ENCODE results near the gene ANG. TPM values are rescaled to one million over a fixed set of nuclear protein-coding genes. Genes with fewer than 3 reads are reported as not detected.

Gene ANG
- total and polyA plus RNA-seq, 10 of the 15 experiments (the other 5 are each of a cell fraction or from before 2014, with no cell fraction given), result 1.0 to 5.9 (median 2.2) TPM

- RAD21 ChIA-PET (ENCODE audit: unreplicated experiment), result interaction anchor here (0.7 to 2.9 kb wide), 26 partner anchors 9 to 363 kb away, joined by 3 to 43 read pairs (median 4); partner anchors contain the start of genes APEX1 and OSGEP
- 23% methylated on average over 9 of the region's 9 CpGs for WGBS (ENCODE audit: insufficient coverage, insufficient replicate concordance, low lambda C conversion rate, missing lambda C conversion rate)
- CTCF ChIA-PET, result interaction anchor here (0.6 to 10.2 kb wide), 40 partner anchors 9 to 364 kb away, joined by 3 to 163 read pairs (median 4); partner anchors contain the start of gene RNASE6
- no TSS peak for BruUV-seq (replicated peaks)
- FAIRE-seq, result peak; percentile 98
- intact Hi-C loops (cut with micrococcal nuclease; ENCODE audit: unreplicated experiment), result loop anchor here (1.0 kb wide), 3 partner anchors 28 to 160 kb away; no protein-coding TSS in a partner anchor
- H3K4me3 ChIP-seq, result no peak overlapping the region
- H3K27me3 ChIP-seq (replicated peaks in 1 of 2; ENCODE audit: control insufficient read depth in 2 of 2, insufficient read depth in 2 of 2, low read length in 1 of 2), result no peaks in the 10 kb centered on the region
- no peaks in the 10 kb centered on the region for H3K4me1 ChIP-seq (ENCODE audit: control insufficient read depth, insufficient read depth, low read length)
- no peak overlapping the region for H3K9ac ChIP-seq (ENCODE audit: control insufficient read depth, insufficient read depth, low read length)
- H3K79me2 ChIP-seq (ENCODE audit: control insufficient read depth, insufficient read depth, low read length), result no peaks in the 10 kb centered on the region
- no peaks in the 10 kb centered on the region for H4K20me1 ChIP-seq (ENCODE audit: control insufficient read depth, insufficient read depth)
- no peaks in the 10 kb centered on the region for H3K9me3 ChIP-seq (replicated peaks; ENCODE audit: control insufficient read depth, insufficient read depth, low read length)
- peak; percentile 95 for ATAC-seq
- DNase-seq (ENCODE audit: low read depth, low spot score), result peak; percentile 44
- no peak overlapping the region for H3K27ac ChIP-seq (ENCODE audit: control insufficient read depth, insufficient read depth)
- peak overlapping the region; percentile 10; the same call in 1 of the 2 replicates for H3K4me2 ChIP-seq (ENCODE audit: control insufficient read depth, insufficient read depth)
- H3K36me3 ChIP-seq (ENCODE audit: control insufficient read depth in 2 of 2, insufficient read depth in 2 of 2, low read length in 1 of 2), result no peaks in the 10 kb centered on the region
- H2AFZ ChIP-seq (ENCODE audit: control insufficient read depth, low read depth, low read length), result peak overlapping the region; percentile 50; the same call in 1 of the 2 replicates
- SMC1A ChIA-PET (ENCODE audit: uncharacterized antibody, unreplicated experiment), result interaction anchor here (0.7 to 4.9 kb wide), 25 partner anchors 8 to 364 kb away, joined by 3 to 55 read pairs (median 4); partner anchors contain the start of gene RNASE6
- POLR2A ChIA-PET, result interaction anchor here (0.6 to 1.7 kb wide), 2 partner anchors 81 to 349 kb away, joined by 3 to 4 read pairs; no protein-coding TSS in a partner anchor
- in situ Hi-C loops (cut with MboI), result loop anchor here (5.0 kb wide), 1 partner anchor 159 kb away; no protein-coding TSS in a partner anchor
- TF ChIP-seq SMC3 (IDR thresholded peaks at IDR 0.05; ENCODE audit: borderline replicate concordance, low read length) (peak; percentile 88), ATF7 (IDR thresholded peaks at IDR 0.05; ENCODE audit: low read depth) (peak; percentile 75), IKZF1 (conservative IDR thresholded peaks at IDR 0.05) (peak; percentile 54), RAD21 (IDR thresholded peaks at IDR 0.05; ENCODE audit: insufficient read depth, low read depth, low read length) (peak; percentile 94), PAX5 (IDR thresholded peaks at IDR 0.05; ENCODE audit: borderline replicate concordance, low read depth, low read length) (0 out of 2 replicates have a peak, but pooled peaks have one; percentile 45), KLF5 (IDR thresholded peaks at IDR 0.05; ENCODE audit: partially characterized antibody) (peak; percentile 39), EED (IDR thresholded peaks at IDR 0.05; ENCODE audit: low read depth) (0 out of 2 replicates have a peak, but pooled peaks have one; percentile 15), IRF4 (IDR thresholded peaks at IDR 0.05; ENCODE audit: low read depth, low read length) (peak; percentile 43; the same call in 1 of the 2 replicates), FOXK2 (IDR thresholded peaks at IDR 0.05) (peak; percentile 74), ZBTB40 (IDR thresholded peaks at IDR 0.05; ENCODE audit: borderline replicate concordance) (peak; percentile 57), RCOR1 (conservative IDR thresholded peaks at IDR 0.05; ENCODE audit: low read depth, low read length) (no peak), HCFC1 (IDR thresholded peaks at IDR 0.05; ENCODE audit: low read length) (peak; percentile 18; the same call in 1 of the 2 replicates), RAD51 (IDR thresholded peaks at IDR 0.05) (peak; percentile 58; the same call in 1 of the 2 replicates), ZNF207 (IDR thresholded peaks at IDR 0.05; ENCODE audit: borderline replicate concordance) (no peak), LARP7 (IDR thresholded peaks at IDR 0.05) (no peak), HDGF (IDR thresholded peaks at IDR 0.05) (no peak), IKZF2 (IDR thresholded peaks at IDR 0.05) (peak; percentile 54 to 64), NBN (IDR thresholded peaks at IDR 0.05) (no peak), CTCF (IDR thresholded peaks at IDR 0.05 in 2 of 3, conservative IDR thresholded peaks at IDR 0.05 in 1 of 3; ENCODE audit: control insufficient read depth in 2 of 3, extremely low read depth in 1 of 3, insufficient read depth in 1 of 3, low read depth in 3 of 3, low read length in 3 of 3) (peak; percentile 80 to 94 (median 82))
Observed at GRCh38 chr14:20690848-20691640, 2.5 kb downstream of the ANG start.
